A549 (cell line): ENCODE measurements around the gene TM4SF20. TPM values are rescaled to one million over a fixed set of nuclear protein-coding genes. Genes with fewer than 3 reads are reported as not detected.
A peak's percentile ranks its signal among the peaks of the same experiment; 100 is the strongest.

Experiments
- ATAC-seq, 2 experiments: fragments of 200-7000 bp in 1 of 2; fragments of >200 bp in 1 of 2; cut with Nextera tagmentation in 1 of 2; cut with Tn5 transposase in 1 of 2; 3 replicates each; pipeline versions ENCODE4 v1.8.0 to v1.9.1; 2018 to 2020; ENCODE audit warnings: mild to moderate bottlenecking in 1 of 2, moderate library complexity in 1 of 2
- CTCF ChIA-PET: fragments of 300-600 bp; sonication (Branson Sonifier 250); formaldehyde crosslinking; extraction: SDS; loops from one replicate; lab custom pipeline; 2021; ENCODE audit warnings: antibody characterized with exemption, inconsistent platforms; lab: Yijun Ruan, JAX
- POLR2A ChIA-PET: fragments of 350-600 bp; formaldehyde crosslinking; extraction: SDS; loops from one replicate; lab custom pipeline; 2021; ENCODE audit warnings: antibody characterized with exemption, inconsistent platforms; lab: Yijun Ruan, JAX
- DNase-seq, 2 experiments: peaks; one replicate each; pipeline versions ENCODE4 v3.0.0 to v3.0.0-alpha.2; 2011 to 2016; ENCODE audit warnings: low read depth in 1 of 2, low spot score in 1 of 2
- FAIRE-seq: peaks from 2 replicates; lab custom pipeline; 2011; peaks lifted over from hg19 to GRCh38; lab: Jason Lieb, UNC
- H3K27ac ChIP-seq, 2 experiments: fragments of >200 bp; sonication (Bioruptor Twin); formaldehyde crosslinking; 3 replicates each; pipeline ENCODE4 v1.5.1; 2016 to 2017
- H3K4me1 ChIP-seq: fragments of >200 bp; sonication (Bioruptor Twin); formaldehyde crosslinking; 3 replicates; pipeline ENCODE4 v1.6.1; 2016
- H3K4me2 ChIP-seq: fragments of >200 bp; sonication (Bioruptor Twin); formaldehyde crosslinking; 3 replicates; pipeline ENCODE4 v1.6.1; 2016
- H3K4me3 ChIP-seq: fragments of >200 bp; sonication (Bioruptor Twin); formaldehyde crosslinking; 3 replicates; pipeline ENCODE4 v1.5.1; 2016
- H3K9me3 ChIP-seq: fragments of >200 bp; sonication (Bioruptor Twin); formaldehyde crosslinking; 3 replicates; pipeline ENCODE4 v1.6.1; 2016
- CTCF ChIP-seq: fragments of >200 bp; sonication (Bioruptor Twin); formaldehyde crosslinking; IDR thresholded peaks from 3 replicates; pipeline ENCODE4 v1.5.1; 2016
- FOSL2 ChIP-seq, 2 experiments: fragments of 450-650 bp in 1 of 2; fragments of >200 bp in 1 of 2; sonication (Bioruptor Twin) in 1 of 2; formaldehyde crosslinking; IDR thresholded peaks; 2 replicates each; pipeline versions ENCODE4 v1.5.0 to v1.6.1; 2016 to 2020; ENCODE audit warnings: mild to moderate bottlenecking in 1 of 2, moderate library complexity in 1 of 2
- HES2 ChIP-seq: fragments of >200 bp; sonication (Bioruptor Twin); formaldehyde crosslinking; IDR thresholded peaks from 2 replicates; pipeline ENCODE4 v1.6.1; 2016
- HOXB13 ChIP-seq: fragments of 250-450 bp; sonication (Bioruptor Pico); IDR thresholded peaks from 2 replicates; pipeline ENCODE4 v1.5.0; 2020; ENCODE audit warnings: low read depth, mild to moderate bottlenecking, moderate library complexity
- JUN ChIP-seq, 2 experiments: fragments of >200 bp; sonication (Bioruptor Twin); formaldehyde crosslinking; IDR thresholded peaks; 2 replicates in 1 of 2; 3 replicates in 1 of 2; pipeline ENCODE4 v1.6.1; 2016 to 2017
- MAX ChIP-seq: IDR thresholded peaks from 2 replicates; pipeline ENCODE4 v1.6.1; 2012
- MYC ChIP-seq: IDR thresholded peaks from 2 replicates; pipeline ENCODE4 v1.6.1; 2012; ENCODE audit warnings: mild to moderate bottlenecking, inconsistent platforms, low read length, improper control_type of control experiment, borderline replicate concordance
- NFE2L2 ChIP-seq: fragments of 150-350 bp; conservative IDR thresholded peaks from 2 replicates; pipeline ENCODE4 v1.6.1; 2014; ENCODE audit warnings: low read length
- RAD21 ChIP-seq, 2 experiments: fragments of >200 bp in 1 of 2; sonication (Bioruptor Twin) in 1 of 2; formaldehyde crosslinking in 1 of 2; IDR thresholded peaks in 1 of 2; conservative IDR thresholded peaks in 1 of 2; 2 replicates in 1 of 2; 3 replicates in 1 of 2; pipeline ENCODE4 v1.6.1; 2012 to 2018; ENCODE audit warnings: inconsistent platforms in 1 of 2
- SMC3 ChIP-seq: fragments of >200 bp; sonication (Bioruptor Twin); formaldehyde crosslinking; IDR thresholded peaks from 3 replicates; pipeline ENCODE4 v1.6.1; 2018; ENCODE audit warnings: inconsistent platforms
- ZC3H11A ChIP-seq: fragments of 450-650 bp; IDR thresholded peaks from 2 replicates; pipeline ENCODE4 v1.6.1; 2014; ENCODE audit warnings: antibody characterized with exemption, mild to moderate bottlenecking
- ZFP36 ChIP-seq: fragments of 450-650 bp; IDR thresholded peaks from 2 replicates; pipeline ENCODE4 v1.6.1; 2014; ENCODE audit warnings: borderline replicate concordance; ENCODE audit not compliant: partially characterized antibody
- WGBS: methylation state at CpG from one replicate; pipeline ENCODE4 v1.1.6; 2017; ENCODE audit errors: missing lambda C conversion rate; 5-methylcytosine and 5-hydroxymethylcytosine counted together
- polyA plus RNA-seq, 4 experiments: library from polyadenylated mRNA; depleted of rRNA in 3 of 4; stranded (reverse); fragments of >200 nt; fragmentation: RNase III in 1 of 4; extraction: RNeasy Plus Mini Kit Qiagen cat#74134 plus additional on column Dnase treatment in 1 of 4; gene quantifications; 2 replicates in 3 of 4; 3 replicates in 1 of 4; pipeline ENCODE4 v1.2.3, GENCODE V29; 2011 to 2017
- TF ChIP-seq, protein P1 (sequence below): fragments of 250-450 bp; sonication (Bioruptor Pico); IDR thresholded peaks from 2 replicates; pipeline ENCODE4 v1.5.0; 2021; ENCODE audit warnings: mild to moderate bottlenecking, moderate library complexity, borderline replicate concordance
- TF ChIP-seq, protein P2 (sequence below): fragments of 200-600 bp; sonication (generic); IDR thresholded peaks from 2 replicates; pipeline ENCODE4 v1.6.1; 2016; ENCODE audit warnings: antibody characterized with exemption, mild to moderate bottlenecking, moderate library complexity

The TM4SF20 gene
- polyA plus RNA-seq, 2 of the 4 experiments (the other 2 are of a cell fraction) = 59.3 to 136 TPM

DNA sequence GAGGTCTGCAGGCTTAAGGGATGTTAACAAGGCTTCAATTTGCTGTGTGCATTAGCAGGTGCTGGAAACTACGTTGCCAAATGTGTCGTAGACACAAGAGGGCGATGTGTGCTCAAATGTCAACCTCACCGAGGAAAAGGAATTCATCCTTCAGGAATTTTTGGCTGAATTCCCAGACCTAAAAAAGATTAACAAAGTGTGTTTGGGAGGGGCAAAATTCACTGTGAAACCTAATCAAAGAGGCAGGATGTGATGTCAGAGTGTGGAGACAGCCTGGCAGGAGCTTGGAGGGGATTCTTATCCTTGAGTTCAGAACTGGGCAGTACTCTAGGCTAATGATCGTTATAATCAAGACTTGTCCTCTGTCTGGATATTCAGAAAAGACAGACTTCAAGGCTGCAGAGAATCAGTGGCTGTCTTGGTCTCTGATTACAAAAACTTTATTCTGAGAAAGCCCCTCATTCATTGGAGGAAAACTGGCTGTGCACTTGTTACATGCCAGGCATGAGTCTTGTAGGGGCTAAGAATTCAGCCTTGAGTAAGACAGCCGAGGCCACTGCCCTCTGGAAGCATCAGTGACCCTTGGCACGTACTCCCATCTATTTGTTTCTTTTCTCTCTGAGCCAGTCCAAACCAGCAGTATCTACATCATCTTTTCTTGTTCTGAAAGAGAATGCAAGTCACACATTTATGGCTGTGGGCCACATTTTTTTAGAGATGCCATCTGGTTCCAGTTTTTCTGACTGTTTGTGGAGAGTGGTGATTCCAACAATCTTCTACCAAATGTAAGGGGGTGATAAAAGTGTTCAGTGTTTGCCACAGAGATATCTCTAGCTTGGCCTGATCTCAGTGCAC lies 27.3 kb upstream of the TM4SF20 start (continued):
- TF ChIP-seq CTCF (peak; percentile 91), MAX (peak; percentile 56), JUN (IDR thresholded peaks at IDR 0.05) (peak; percentile 76 to 95), HOXB13 (CRISPR knock-in tag) (0 out of 2 replicates have a peak, but pooled peaks have one; percentile 29), MYC (no peak), SMC3 (peak; percentile 95), RAD21 (conservative IDR thresholded peaks at IDR 0.05 in 1 of 2, IDR thresholded peaks at IDR 0.05 in 1 of 2) (peak; percentile 98)
- TF ChIP-seq, protein P1, sequence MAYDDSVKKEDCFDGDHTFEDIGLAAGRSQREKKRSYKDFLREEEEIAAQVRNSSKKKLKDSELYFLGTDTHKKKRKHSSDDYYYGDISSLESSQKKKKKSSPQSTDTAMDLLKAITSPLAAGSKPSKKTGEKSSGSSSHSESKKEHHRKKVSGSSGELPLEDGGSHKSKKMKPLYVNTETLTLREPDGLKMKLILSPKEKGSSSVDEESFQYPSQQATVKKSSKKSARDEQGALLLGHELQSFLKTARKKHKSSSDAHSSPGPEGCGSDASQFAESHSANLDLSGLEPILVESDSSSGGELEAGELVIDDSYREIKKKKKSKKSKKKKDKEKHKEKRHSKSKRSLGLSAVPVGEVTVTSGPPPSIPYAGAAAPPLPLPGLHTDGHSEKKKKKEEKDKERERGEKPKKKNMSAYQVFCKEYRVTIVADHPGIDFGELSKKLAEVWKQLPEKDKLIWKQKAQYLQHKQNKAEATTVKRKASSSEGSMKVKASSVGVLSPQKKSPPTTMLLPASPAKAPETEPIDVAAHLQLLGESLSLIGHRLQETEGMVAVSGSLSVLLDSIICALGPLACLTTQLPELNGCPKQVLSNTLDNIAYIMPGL = peak; percentile 61; the same call in 1 of the 2 replicates

- DNase-seq = peak; percentile 35 to 65
- peak overlapping the region; percentile 88 to 98 for H3K27ac ChIP-seq
- POLR2A ChIA-PET = interaction anchor here (1.2 kb wide), 1 partner anchor 85 kb away, joined by 3 read pairs; no protein-coding TSS in a partner anchor
These were observed 25.6 kb upstream of the TM4SF20 start for GRCh38 chr2:227404585-227405271.

DNA sequence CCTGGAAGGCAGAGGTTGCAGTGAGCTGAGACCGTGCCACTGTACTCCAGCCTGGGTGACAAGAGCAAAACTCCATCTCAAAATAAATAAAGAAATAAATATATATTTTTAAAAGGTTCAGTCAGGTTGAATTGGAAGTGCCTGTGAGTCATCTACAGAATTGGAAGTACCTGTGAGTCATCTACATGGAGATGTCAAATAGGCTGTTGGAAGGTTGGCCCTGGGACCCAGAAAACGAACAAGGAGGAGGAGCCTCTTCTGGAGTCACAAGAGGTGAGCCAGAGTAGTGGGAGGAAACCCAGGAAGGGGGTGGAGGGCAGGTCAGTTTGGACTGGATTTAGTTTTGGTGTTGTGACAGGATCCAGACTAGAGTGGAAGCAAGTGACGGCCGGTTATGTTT lies 23.9 kb upstream of the TM4SF20 start:
- TF ChIP-seq FOSL2 (IDR thresholded peaks at IDR 0.05) = no peak
- peak; percentile 82 for TF ChIP-seq FOSL2 (CRISPR knock-in tag; IDR thresholded peaks at IDR 0.05)
- no peak for TF ChIP-seq HOXB13 (CRISPR knock-in tag)
- TF ChIP-seq SMC3 = no peak
- TF ChIP-seq, protein P2, sequence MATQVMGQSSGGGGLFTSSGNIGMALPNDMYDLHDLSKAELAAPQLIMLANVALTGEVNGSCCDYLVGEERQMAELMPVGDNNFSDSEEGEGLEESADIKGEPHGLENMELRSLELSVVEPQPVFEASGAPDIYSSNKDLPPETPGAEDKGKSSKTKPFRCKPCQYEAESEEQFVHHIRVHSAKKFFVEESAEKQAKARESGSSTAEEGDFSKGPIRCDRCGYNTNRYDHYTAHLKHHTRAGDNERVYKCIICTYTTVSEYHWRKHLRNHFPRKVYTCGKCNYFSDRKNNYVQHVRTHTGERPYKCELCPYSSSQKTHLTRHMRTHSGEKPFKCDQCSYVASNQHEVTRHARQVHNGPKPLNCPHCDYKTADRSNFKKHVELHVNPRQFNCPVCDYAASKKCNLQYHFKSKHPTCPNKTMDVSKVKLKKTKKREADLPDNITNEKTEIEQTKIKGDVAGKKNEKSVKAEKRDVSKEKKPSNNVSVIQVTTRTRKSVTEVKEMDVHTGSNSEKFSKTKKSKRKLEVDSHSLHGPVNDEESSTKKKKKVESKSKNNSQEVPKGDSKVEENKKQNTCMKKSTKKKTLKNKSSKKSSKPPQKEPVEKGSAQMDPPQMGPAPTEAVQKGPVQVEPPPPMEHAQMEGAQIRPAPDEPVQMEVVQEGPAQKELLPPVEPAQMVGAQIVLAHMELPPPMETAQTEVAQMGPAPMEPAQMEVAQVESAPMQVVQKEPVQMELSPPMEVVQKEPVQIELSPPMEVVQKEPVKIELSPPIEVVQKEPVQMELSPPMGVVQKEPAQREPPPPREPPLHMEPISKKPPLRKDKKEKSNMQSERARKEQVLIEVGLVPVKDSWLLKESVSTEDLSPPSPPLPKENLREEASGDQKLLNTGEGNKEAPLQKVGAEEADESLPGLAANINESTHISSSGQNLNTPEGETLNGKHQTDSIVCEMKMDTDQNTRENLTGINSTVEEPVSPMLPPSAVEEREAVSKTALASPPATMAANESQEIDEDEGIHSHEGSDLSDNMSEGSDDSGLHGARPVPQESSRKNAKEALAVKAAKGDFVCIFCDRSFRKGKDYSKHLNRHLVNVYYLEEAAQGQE = no peak
- WGBS = 49% methylated on average over 4 of the region's 4 CpGs
- Histone ChIP-seq H3K4me1 (peaks cover 73% of the 10 kb centered on the region), H3K4me2 (no peak overlapping the region), H3K4me3 (no peak overlapping the region), H3K27ac (peak overlapping the region; percentile 26 to 88), H3K9me3 (no peaks in the 10 kb centered on the region)
- DNase-seq (peak in 1 of 2 experiments; percentile 78), ATAC-seq (no peak), FAIRE-seq (no peak)
- POLR2A ChIA-PET = no interaction called here
- CTCF ChIA-PET = no interaction called here

More at GRCh38 chr2:227404585-227405271, 25.6 kb upstream of the TM4SF20 start:
- WGBS = 80% methylated on average over 4 of the region's 4 CpGs
- FAIRE-seq = no peak
- peak; percentile 4 to 5; a peak in 2 of 6 replicates for ATAC-seq
- Histone ChIP-seq H3K4me3 (no peak overlapping the region), H3K4me2 (no peak overlapping the region), H3K9me3 (no peaks in the 10 kb centered on the region), H3K4me1 (peaks cover 68% of the 10 kb centered on the region)
- CTCF ChIA-PET = interaction anchor here (1.0 to 6.1 kb wide), 15 partner anchors 10 to 375 kb away, joined by 3 to 63 read pairs (median 8); partner anchors contain the start of genes AGFG1 and SCYGR1
- 0 out of 2 replicates have a peak, but pooled peaks have one; percentile 20 for TF ChIP-seq HOXB13 (CRISPR knock-in tag)
- no peak for TF ChIP-seq HES2
- no peak for TF ChIP-seq NFE2L2
- no peak for TF ChIP-seq ZC3H11A
- no peak for TF ChIP-seq ZFP36
